Heart left ventricle (tissue), 16 donors: ENCODE measurements around the gene EFR3B. TPM values are rescaled to one million over a fixed set of nuclear protein-coding genes. Genes with fewer than 3 reads are reported as not detected.

Experiments
- ATAC-seq, 4 donors: fragments of 200-7000 bp; cut with Tn5 transposase; one replicate each; pipeline ENCODE4 v1.9.1; 2020 to 2022; ENCODE audit warnings: moderate library complexity in 4 of 4, mild to moderate bottlenecking in 3 of 4, moderate number of reproducible peaks in 1 of 4
- DNase-seq, 5 donors: peaks; one replicate each; pipeline ENCODE4 v3.0.0-alpha.2; 2020
- H3K27ac ChIP-seq, 12 donors: fragments of 200-600 bp; sonication (generic) in 4 of 12; one replicate each; pipeline versions ENCODE4 v1.5.0 to v1.8.0; 2016 to 2022; ENCODE audit warnings: mild to moderate bottlenecking in 2 of 12
- H3K27me3 ChIP-seq, 9 donors: fragments of 200-600 bp; sonication (generic) in 2 of 9; one replicate each; pipeline versions ENCODE4 v1.5.1 to v1.8.0; 2016 to 2022; ENCODE audit warnings: mild to moderate bottlenecking in 3 of 9
- H3K36me3 ChIP-seq, 9 donors: fragments of 200-600 bp; sonication (generic) in 2 of 9; one replicate each; pipeline versions ENCODE4 v1.5.0 to v1.8.0; 2018 to 2022; ENCODE audit warnings: mild to moderate bottlenecking in 2 of 9
- H3K4me1 ChIP-seq, 12 donors: fragments of 200-600 bp; sonication (generic) in 4 of 12; one replicate each; pipeline versions ENCODE4 v1.5.0 to v1.8.0; 2016 to 2022; ENCODE audit warnings: mild to moderate bottlenecking in 3 of 12
- H3K4me3 ChIP-seq, 12 donors: fragments of 200-600 bp; sonication (generic) in 4 of 12; one replicate each; pipeline versions ENCODE4 v1.5.0 to v1.8.0; 2017 to 2022; ENCODE audit warnings: mild to moderate bottlenecking in 9 of 12, moderate library complexity in 4 of 12
- H3K9me3 ChIP-seq, 12 donors: fragments of 200-600 bp; sonication (generic) in 4 of 12; one replicate each; pipeline versions ENCODE4 v1.5.0 to v1.8.0; 2016 to 2022; ENCODE audit warnings: mild to moderate bottlenecking in 1 of 12
- CTCF ChIP-seq, 12 donors: fragments of 200-600 bp; sonication (generic) in 4 of 12; IDR thresholded peaks; one replicate each; pipeline versions ENCODE4 v1.5.0 to v1.8.0; 2018 to 2022; ENCODE audit warnings: antibody characterized with exemption in 12 of 12, mild to moderate bottlenecking in 5 of 12
- POLR2A ChIP-seq, 2 donors: fragments of 450-650 bp; IDR thresholded peaks; one replicate each; pipeline ENCODE4 v1.6.1; 2017; ENCODE audit warnings: antibody characterized with exemption in 2 of 2, mild to moderate bottlenecking in 2 of 2, moderate library complexity in 2 of 2
- WGBS, 4 donors: extraction: QIAGEN DNeasy Blood & Tissue Kit in 2 of 4; methylation state at CpG; one replicate each; pipeline versions ENCODE4 v1.1.5 to v1.1.7; 2013 to 2018; 5-methylcytosine and 5-hydroxymethylcytosine counted together
- intact Hi-C, 10 donors: fragments of 100-400 bp; cut with DNase I; formaldehyde crosslinking; loops; one replicate each; pipeline versions ENCODE4 v1.11.1 to v1.14.2; 2022
- polyA plus RNA-seq, 2 donors: library from polyadenylated mRNA; stranded (reverse); fragments of 200-250 nt; gene quantifications; one replicate each; pipeline ENCODE4 v1.2.3, GENCODE V29; 2013
- total RNA-seq, 9 donors: library from RNA; depleted of rRNA in 2 of 9; stranded (reverse); fragments of >200 nt in 2 of 9; fragmentation: NEBNext Ultra II Directional in 3 of 9; extraction: Animal tissue kit (Norgen Biotek cat#: 25700) in 3 of 9; gene quantifications; one replicate each; pipeline versions ENCODE4 v1.1.0 to v1.2.4, GENCODE V29; 2016 to 2023
- donor health status: ischemic (EF 13 %, LVEDD 7.1; RV severe dilation, severe dysfunction).
- donor health status: healthy with polysubstance abuse.
- donor health status: DM: no; HTN: yes; CAD: no.
- donor health status: DM: no; HTN: no; CAD: no.
- donor health status: ischemic (EF 25% LVEDD 6.9; RV normal size, moderate dysfunction).
- donor health status: ischemic (EF 25% LVEDD 5.7; RV mildly dilated, moderate dysfunction).
- donor health status: healthy.
- donor health status: DM: yes; HTN: yes; CAD: no.
- donor health status: ischemic (EF 35%, LVEDD 5.7; RV mildly dilated, moderate dysfunction).
- donor health status: nonischemic (EF 11% LVEDD 7.7; RV severe dilation, severe dysfunction).
- donor health status: DM: yes; HTN: yes; CAD: no.
- donor health status: PGD.
- donor health status: ischemic (EF 29% LVEDD 5.4; RV normal size, mild dysfunction).
- donor health status: nonischemic (EF 23%, LVEDD 6.1; RV moderate dilation, normal function).

Gene EFR3B
- total and polyA plus RNA-seq, 11 donors = 1.7 to 13.8 (median 5.5) TPM

DNA sequence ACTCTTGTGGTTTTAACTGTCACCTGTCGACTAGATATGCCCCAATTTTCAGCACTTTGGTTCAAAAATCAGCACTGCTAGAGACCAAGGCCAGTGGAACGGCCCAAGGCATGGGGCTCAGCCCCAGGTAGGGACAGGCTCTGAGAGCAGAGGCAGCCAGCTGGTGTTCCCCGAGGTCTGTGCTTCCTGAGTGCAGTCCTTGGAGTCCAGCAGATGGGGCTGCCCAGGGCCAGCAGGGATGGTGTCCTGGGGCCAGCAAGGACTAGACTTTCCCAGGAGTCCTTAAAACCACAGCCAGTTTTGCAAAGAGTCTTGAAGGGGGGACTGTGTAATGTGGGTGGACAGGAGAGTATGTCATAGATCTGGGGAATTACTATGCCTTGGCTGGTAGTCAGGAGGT is 70.2 kb downstream of the EFR3B start:
- ATAC-seq = no peak
- DNase-seq = no peak
- no peak overlapping the region for H3K27ac ChIP-seq
- no peaks in the 10 kb centered on the region for H3K27me3 ChIP-seq
- no peaks in the 10 kb centered on the region for H3K4me1 ChIP-seq
- intact Hi-C loops = no loop called here
- TF ChIP-seq CTCF (IDR thresholded peaks at IDR 0.05) (no peak), POLR2A (IDR thresholded peaks at IDR 0.05) (no peak)
- H3K36me3 ChIP-seq = no peaks in the 10 kb centered on the region
- no peaks in the 10 kb centered on the region for H3K9me3 ChIP-seq
- no peak overlapping the region for H3K4me3 ChIP-seq
- 74 to 90% (median 86%) methylated on average over 3 of the region's 3 CpGs for WGBS, 4 donors

DNA sequence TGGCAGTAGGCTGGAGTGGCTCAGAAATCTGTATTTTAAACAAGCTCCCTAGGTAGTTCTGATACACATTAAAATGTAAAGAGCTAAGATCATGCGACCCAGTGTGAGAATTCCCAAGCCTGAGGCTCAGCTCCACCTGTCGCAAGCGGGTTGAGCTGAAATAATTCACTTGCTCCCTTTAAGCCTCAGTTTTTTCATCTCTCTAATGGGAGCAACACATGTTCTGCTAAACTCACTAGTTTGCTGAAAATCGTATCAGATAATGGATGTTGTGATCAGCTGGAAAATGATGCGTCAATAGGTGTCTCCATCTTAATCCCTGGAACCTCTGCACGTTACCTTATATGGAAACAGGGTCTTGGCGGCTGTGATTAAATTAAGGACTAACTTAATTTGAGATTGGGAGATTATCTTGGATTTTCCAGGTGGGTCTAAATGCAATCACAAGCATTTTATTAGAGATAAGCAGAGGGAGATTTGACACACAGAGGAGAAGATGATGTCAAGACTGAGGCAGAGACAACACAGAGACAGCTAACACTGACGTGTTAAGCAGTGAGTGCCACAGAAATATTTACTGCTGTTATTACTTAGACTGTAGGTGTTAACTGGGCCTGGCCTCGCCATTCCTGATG is 73.5 kb downstream of the EFR3B start:
- Histone ChIP-seq H3K27ac (no peak overlapping the region), H3K4me3 (no peak overlapping the region), H3K36me3 (no peaks in the 10 kb centered on the region), H3K4me1 (no peaks in the 10 kb centered on the region), H3K9me3 (no peaks in the 10 kb centered on the region), H3K27me3 (no peaks in the 10 kb centered on the region)
- TF ChIP-seq CTCF (IDR thresholded peaks at IDR 0.05) (no peak), POLR2A (IDR thresholded peaks at IDR 0.05) (no peak)
- 89 to 91% (median 90%) methylated on average over 9 of the region's 9 CpGs for WGBS, 4 donors
- intact Hi-C loops = no loop called here
- DNase-seq (no peak), ATAC-seq (no peak)

- WGBS, 4 donors = 59 to 81% (median 74%) methylated on average over 4 of the region's 4 CpGs
- no peak overlapping the region for H3K4me3 ChIP-seq
- no peaks in the 10 kb centered on the region for H3K36me3 ChIP-seq
- H3K4me1 ChIP-seq = no peaks in the 10 kb centered on the region
- H3K9me3 ChIP-seq = no peaks in the 10 kb centered on the region
- no peak for ATAC-seq
- H3K27ac ChIP-seq = no peak overlapping the region
- H3K27me3 ChIP-seq = no peaks in the 10 kb centered on the region
- DNase-seq = no peak
- intact Hi-C loops = no loop called here
- no peak for TF ChIP-seq POLR2A (IDR thresholded peaks at IDR 0.05)
- no peak for TF ChIP-seq CTCF (IDR thresholded peaks at IDR 0.05)
These were observed 74.0 kb downstream of the EFR3B start for GRCh38 chr2:25115902-25116301.

- H3K27ac ChIP-seq = no peak overlapping the region
- DNase-seq = no peak
- 90 to 98% (median 95%) methylated on average over 13 of the region's 13 CpGs for WGBS, 4 donors
- ATAC-seq = no peak
- no peak overlapping the region for H3K4me3 ChIP-seq
- no peaks in the 10 kb centered on the region for H3K36me3 ChIP-seq
- no peak for TF ChIP-seq POLR2A (IDR thresholded peaks at IDR 0.05)
- TF ChIP-seq CTCF (IDR thresholded peaks at IDR 0.05) = no peak
- no peaks in the 10 kb centered on the region for H3K9me3 ChIP-seq
- no peaks in the 10 kb centered on the region for H3K4me1 ChIP-seq
- no peaks in the 10 kb centered on the region for H3K27me3 ChIP-seq
- intact Hi-C loops = no loop called here
These were observed 75.1 kb downstream of the EFR3B start for GRCh38 chr2:25116956-25117355.
